GM18858 (cell line): ENCODE measurements around the gene COX7C.

Source experiments
- ATAC-seq: cut with Tn5 transposase; IDR thresholded peaks from one replicate; pipeline ENCODE4 v1.9.1; 2021; ENCODE audit not compliant: unreplicated experiment

COX7C gene

GRCh38 chr5:86664173-86664572 is 46.4 kb downstream of the COX7C start:
- ATAC-seq, result no peak

DNA sequence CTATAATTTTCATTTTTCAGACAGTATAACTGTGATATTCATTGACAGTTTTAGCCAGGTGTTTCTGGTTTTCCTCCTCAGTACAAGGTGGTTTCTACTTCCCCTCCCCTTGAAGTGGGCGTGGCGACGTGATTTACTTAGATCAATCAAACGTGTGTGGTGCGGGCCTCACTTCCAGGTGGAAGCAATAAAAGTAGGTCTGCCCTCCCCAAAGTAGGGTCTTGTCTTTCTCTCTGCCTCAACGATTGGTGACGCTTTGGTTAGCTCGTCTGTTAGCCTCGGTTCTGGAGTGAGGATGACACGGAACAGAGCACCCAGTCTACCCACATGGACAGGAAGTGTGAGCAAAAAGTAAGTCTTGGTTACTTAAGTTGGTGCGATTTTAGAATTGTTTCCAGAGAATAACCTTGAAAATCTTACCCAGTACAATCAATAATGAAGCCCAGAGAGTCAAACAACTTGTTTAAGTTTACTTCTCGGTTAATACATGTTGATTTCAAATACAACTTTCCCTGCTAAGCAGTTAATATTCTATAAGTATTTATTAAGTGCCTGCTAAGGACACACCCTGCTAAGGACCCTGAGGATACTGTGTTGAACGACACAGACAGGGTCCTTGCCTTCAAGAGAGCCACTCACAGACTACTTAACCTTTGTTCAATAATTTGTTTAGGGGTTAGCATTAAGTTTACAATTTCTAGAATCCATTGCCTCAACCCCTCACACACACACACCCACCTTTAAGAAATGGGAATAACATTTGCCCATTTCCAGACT is 48.4 kb downstream of the COX7C start:
- no peak for ATAC-seq

- no peak for ATAC-seq
Observed at GRCh38 chr5:86666981-86667380, 49.2 kb downstream of the COX7C start.
